HEK293 (cell line): ENCODE results near the gene CEP63.

Experiments used
- CTCF ChIA-PET: fragments of 350-600 bp; formaldehyde crosslinking; extraction: SDS; loops from one replicate; lab custom pipeline; 2021; ENCODE audit warnings: antibody characterized with exemption; lab: Yijun Ruan, JAX
- POLR2A ChIA-PET: fragments of 300-600 bp; formaldehyde crosslinking; extraction: SDS; loops from one replicate; lab custom pipeline; 2020; ENCODE audit warnings: antibody characterized with exemption, inconsistent platforms; lab: Yijun Ruan, JAX
- H3K27ac ChIP-seq: fragments of 200-500 bp; sonication (Bioruptor generic); 2 replicates; pipeline ENCODE4 v1.5.1; 2014; ENCODE audit warnings: low read depth, low read length, control low read depth, inconsistent platforms; ENCODE audit errors: extremely low read depth
- H3K36me3 ChIP-seq, 2 experiments: fragments of 200-500 bp in 1 of 2; sonication (Bioruptor generic) in 1 of 2; 1 replicate in 1 of 2; 2 replicates in 1 of 2; pipeline ENCODE4 v1.5.1; 2014 to 2017; ENCODE audit warnings: inconsistent platforms in 2 of 2, low read length in 2 of 2; ENCODE audit not compliant: control insufficient read depth in 2 of 2, insufficient read depth in 1 of 2
- H3K4me1 ChIP-seq: fragments of 200-500 bp; sonication (Bioruptor generic); 2 replicates; pipeline ENCODE4 v1.5.1; 2014; ENCODE audit warnings: mild to moderate bottlenecking, low read length, inconsistent platforms; ENCODE audit not compliant: control insufficient read depth, insufficient read depth
- H3K4me3 ChIP-seq: 2 replicates; pipeline ENCODE4 v1.5.1; 2011; ENCODE audit warnings: low read depth, mild to moderate bottlenecking, control low read depth, low read length, moderate library complexity
- H3K9me3 ChIP-seq: fragments of 200-500 bp; sonication (Bioruptor generic); 2 replicates; pipeline ENCODE4 v1.5.1; 2014; ENCODE audit warnings: low read depth, low read length, inconsistent platforms; ENCODE audit not compliant: control insufficient read depth, insufficient read depth
- GFI1B ChIP-seq: fragments of 450-650 bp; formaldehyde crosslinking; IDR thresholded peaks from 2 replicates; pipeline ENCODE4 v1.5.1; 2016; ENCODE audit warnings: missing biosample characterization, missing genetic modification characterization
- KLF16 ChIP-seq: fragments of 450-650 bp; formaldehyde crosslinking; IDR thresholded peaks from 2 replicates; pipeline ENCODE4 v1.5.1; 2017; ENCODE audit warnings: missing biosample characterization, missing genetic modification characterization
- KLF7 ChIP-seq: fragments of 450-650 bp; formaldehyde crosslinking; IDR thresholded peaks from 2 replicates; pipeline ENCODE4 v1.5.1; 2016; ENCODE audit warnings: missing biosample characterization, missing genetic modification characterization, borderline replicate concordance
- PRDM1 ChIP-seq: fragments of 450-650 bp; formaldehyde crosslinking; IDR thresholded peaks from 2 replicates; pipeline ENCODE4; 2016; ENCODE audit warnings: missing biosample characterization, missing genetic modification characterization
- REPIN1 ChIP-seq: fragments of 450-650 bp; formaldehyde crosslinking; IDR thresholded peaks from 2 replicates; pipeline ENCODE4 v1.5.1; 2017; ENCODE audit warnings: missing biosample characterization, missing genetic modification characterization, low read depth
- ZFP3 ChIP-seq: fragments of 450-650 bp; formaldehyde crosslinking; IDR thresholded peaks from 2 replicates; pipeline ENCODE4 v1.5.1; 2016; ENCODE audit warnings: low read depth, missing biosample characterization, missing genetic modification characterization
- ZIC2 ChIP-seq: fragments of 450-650 bp; formaldehyde crosslinking; IDR thresholded peaks from 2 replicates; pipeline ENCODE4 v1.5.1; 2016; ENCODE audit warnings: missing biosample characterization, missing genetic modification characterization
- ZNF132 ChIP-seq: fragments of 450-650 bp; formaldehyde crosslinking; IDR thresholded peaks from 2 replicates; pipeline ENCODE4 v1.5.1; 2017; ENCODE audit warnings: missing biosample characterization, missing genetic modification characterization, borderline replicate concordance
- ZNF138 ChIP-seq: fragments of 450-650 bp; formaldehyde crosslinking; IDR thresholded peaks from 2 replicates; pipeline ENCODE4 v1.5.1; 2016; ENCODE audit warnings: missing biosample characterization, missing genetic modification characterization, borderline replicate concordance
- ZNF157 ChIP-seq: fragments of 450-650 bp; formaldehyde crosslinking; IDR thresholded peaks from 2 replicates; pipeline ENCODE4 v1.5.1; 2016; ENCODE audit warnings: missing biosample characterization, missing genetic modification characterization
- ZNF169 ChIP-seq: fragments of 450-650 bp; formaldehyde crosslinking; IDR thresholded peaks from 2 replicates; pipeline ENCODE4 v1.5.1; 2016; ENCODE audit warnings: missing biosample characterization, missing genetic modification characterization
- ZNF19 ChIP-seq: fragments of 450-650 bp; formaldehyde crosslinking; IDR thresholded peaks from 2 replicates; pipeline ENCODE4; 2016; ENCODE audit warnings: missing biosample characterization, missing genetic modification characterization, low read depth
- ZNF292 ChIP-seq: fragments of 450-650 bp; formaldehyde crosslinking; IDR thresholded peaks from 2 replicates; pipeline ENCODE4 v1.5.1; 2016; ENCODE audit warnings: low read depth, missing biosample characterization, missing genetic modification characterization, borderline replicate concordance
- ZNF404 ChIP-seq: fragments of 450-650 bp; formaldehyde crosslinking; IDR thresholded peaks from 2 replicates; pipeline ENCODE4 v1.5.1; 2017; ENCODE audit warnings: missing biosample characterization, missing genetic modification characterization
- ZNF433 ChIP-seq: fragments of 450-650 bp; formaldehyde crosslinking; IDR thresholded peaks from 2 replicates; pipeline ENCODE4 v1.5.1; 2016; ENCODE audit warnings: missing biosample characterization, missing genetic modification characterization, low read depth
- ZNF473 ChIP-seq: fragments of 450-650 bp; formaldehyde crosslinking; IDR thresholded peaks from 2 replicates; pipeline ENCODE4 v1.5.1; 2017; ENCODE audit warnings: missing biosample characterization, missing genetic modification characterization
- ZNF488 ChIP-seq: fragments of 450-650 bp; formaldehyde crosslinking; IDR thresholded peaks from 2 replicates; pipeline ENCODE4 v1.5.1; 2016; ENCODE audit warnings: missing biosample characterization, missing genetic modification characterization
- ZNF501 ChIP-seq: fragments of 450-650 bp; formaldehyde crosslinking; IDR thresholded peaks from 2 replicates; pipeline ENCODE4 v1.5.1; 2016; ENCODE audit warnings: missing biosample characterization, missing genetic modification characterization
- ZNF514 ChIP-seq: fragments of 450-650 bp; formaldehyde crosslinking; IDR thresholded peaks from 2 replicates; pipeline ENCODE4 v1.5.1; 2016; ENCODE audit warnings: missing biosample characterization, missing genetic modification characterization
- ZNF610 ChIP-seq: fragments of 450-650 bp; formaldehyde crosslinking; IDR thresholded peaks from 2 replicates; pipeline ENCODE4 v1.5.1; 2016; ENCODE audit warnings: missing biosample characterization, missing genetic modification characterization, borderline replicate concordance
- ZNF626 ChIP-seq: fragments of 450-650 bp; sonication (Bioruptor Pico); formaldehyde crosslinking; IDR thresholded peaks from 2 replicates; pipeline ENCODE4 v1.5.1; 2018; ENCODE audit warnings: missing biosample characterization, missing genetic modification characterization, inconsistent platforms
- ZNF692 ChIP-seq: fragments of 450-650 bp; formaldehyde crosslinking; IDR thresholded peaks from 2 replicates; pipeline ENCODE4 v1.5.1; 2016; ENCODE audit warnings: missing biosample characterization, missing genetic modification characterization
- TF ChIP-seq, protein P1 (sequence below): fragments of 450-650 bp; formaldehyde crosslinking; IDR thresholded peaks from 2 replicates; pipeline ENCODE4 v1.5.1; 2016; ENCODE audit warnings: missing biosample characterization, missing genetic modification characterization
- TF ChIP-seq, protein P2 (sequence below): fragments of 450-650 bp; formaldehyde crosslinking; IDR thresholded peaks from 2 replicates; pipeline ENCODE4 v1.5.1; 2016; ENCODE audit warnings: missing biosample characterization, missing genetic modification characterization

CEP63 gene

GRCh38 chr3:134480546-134480945, 5.3 kb upstream of the CEP63 start (continued):
- TF ChIP-seq, protein P1, sequence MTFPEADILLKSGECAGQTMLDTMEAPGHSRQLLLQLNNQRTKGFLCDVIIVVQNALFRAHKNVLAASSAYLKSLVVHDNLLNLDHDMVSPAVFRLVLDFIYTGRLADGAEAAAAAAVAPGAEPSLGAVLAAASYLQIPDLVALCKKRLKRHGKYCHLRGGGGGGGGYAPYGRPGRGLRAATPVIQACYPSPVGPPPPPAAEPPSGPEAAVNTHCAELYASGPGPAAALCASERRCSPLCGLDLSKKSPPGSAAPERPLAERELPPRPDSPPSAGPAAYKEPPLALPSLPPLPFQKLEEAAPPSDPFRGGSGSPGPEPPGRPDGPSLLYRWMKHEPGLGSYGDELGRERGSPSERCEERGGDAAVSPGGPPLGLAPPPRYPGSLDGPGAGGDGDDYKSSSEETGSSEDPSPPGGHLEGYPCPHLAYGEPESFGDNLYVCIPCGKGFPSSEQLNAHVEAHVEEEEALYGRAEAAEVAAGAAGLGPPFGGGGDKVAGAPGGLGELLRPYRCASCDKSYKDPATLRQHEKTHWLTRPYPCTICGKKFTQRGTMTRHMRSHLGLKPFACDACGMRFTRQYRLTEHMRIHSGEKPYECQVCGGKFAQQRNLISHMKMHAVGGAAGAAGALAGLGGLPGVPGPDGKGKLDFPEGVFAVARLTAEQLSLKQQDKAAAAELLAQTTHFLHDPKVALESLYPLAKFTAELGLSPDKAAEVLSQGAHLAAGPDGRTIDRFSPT (tag by site-specific recombination) = no peak
- no peak for TF ChIP-seq ZNF514
- TF ChIP-seq ZNF138 (tag by site-specific recombination) = no peak
- TF ChIP-seq REPIN1 = no peak
- TF ChIP-seq ZFP3 (tag by site-specific recombination) = no peak
- TF ChIP-seq ZNF292 (tag by site-specific recombination) = no peak
- no peak for TF ChIP-seq ZNF488 (tag by site-specific recombination)

GRCh38 chr3:134481166-134481565, 4.7 kb upstream of the CEP63 start:
- no peak overlapping the region for H3K4me3 ChIP-seq
- H3K9me3 ChIP-seq = no peaks in the 10 kb centered on the region
- H3K27ac ChIP-seq = no peak overlapping the region
- TF ChIP-seq ZNF169 (tag by site-specific recombination) = no peak
- no peak for TF ChIP-seq ZNF157 (tag by site-specific recombination)
- no peak for TF ChIP-seq KLF7 (tag by site-specific recombination)
- TF ChIP-seq ZNF433 = no peak
- TF ChIP-seq KLF16 (tag by site-specific recombination) = no peak
- no peak for TF ChIP-seq ZNF19 (tag by site-specific recombination)
- TF ChIP-seq ZNF501 (tag by site-specific recombination) = no peak
- no peak for TF ChIP-seq ZNF610 (tag by site-specific recombination)
- H3K36me3 ChIP-seq = peaks cover 4 to 73% of the 10 kb centered on the region in 2 experiments
- CTCF ChIA-PET = interaction anchor here (0.7 to 5.1 kb wide), 3 partner anchors 154 to 731 kb away, joined by 3 to 24 read pairs (median 3); no protein-coding TSS in a partner anchor
- POLR2A ChIA-PET = no interaction called here
- H3K4me1 ChIP-seq = no peaks in the 10 kb centered on the region

- no peak for TF ChIP-seq ZNF132
- no peak for TF ChIP-seq ZIC2 (tag by site-specific recombination)
- Histone ChIP-seq H3K27ac (no peak overlapping the region), H3K4me3 (no peak overlapping the region), H3K9me3 (no peaks in the 10 kb centered on the region), H3K36me3 (peaks cover 4 to 59% of the 10 kb centered on the region in 2 experiments), H3K4me1 (no peaks in the 10 kb centered on the region)
- ChIA-PET CTCF (interaction anchor here (1.0 to 5.1 kb wide), 7 partner anchors 9 to 271 kb away, joined by 3 to 24 read pairs (median 3); no protein-coding TSS in a partner anchor), POLR2A (interaction anchor here (1.0 kb wide), 1 partner anchor 9 kb away, joined by 4 read pairs; no protein-coding TSS in a partner anchor)
These were observed 3.2 kb upstream of the CEP63 start for GRCh38 chr3:134482622-134483021.

DNA sequence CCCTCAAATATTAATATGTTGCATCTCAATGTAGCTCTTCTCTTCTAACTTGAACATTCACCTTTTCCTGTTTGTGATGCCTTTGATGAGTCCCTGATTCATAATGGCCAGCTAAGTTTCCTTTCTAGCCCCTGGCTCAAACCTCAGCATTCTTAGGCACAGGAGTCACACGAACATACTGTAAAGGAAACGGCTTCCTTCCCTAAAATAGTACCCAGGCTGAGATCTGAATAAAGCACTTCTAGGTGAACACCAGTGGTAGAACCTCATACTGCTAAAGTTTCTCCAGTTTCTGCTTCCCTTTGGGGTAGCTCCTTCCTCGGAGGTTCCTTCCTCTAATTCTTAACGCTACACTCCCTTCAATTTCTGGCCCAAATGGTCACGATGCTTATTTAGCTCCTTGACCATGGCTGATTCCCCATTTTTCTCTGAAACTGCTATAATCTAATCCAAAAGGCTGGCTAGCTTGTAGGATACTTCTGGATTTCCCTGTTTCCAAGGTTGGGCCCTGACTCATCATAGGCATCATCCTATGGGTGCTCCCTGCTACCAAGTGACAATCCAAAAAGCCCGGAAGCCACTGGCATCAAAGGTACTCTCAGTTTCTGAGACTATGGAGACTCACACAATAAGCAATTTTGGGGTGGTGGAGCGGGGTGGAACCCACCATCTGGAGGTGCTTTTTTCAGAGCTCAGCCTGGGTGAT, 2.5 kb upstream of the CEP63 start:
- Histone ChIP-seq H3K9me3 (no peaks in the 10 kb centered on the region), H3K36me3 (peaks cover 4 to 52% of the 10 kb centered on the region in 2 experiments), H3K27ac (no peak overlapping the region), H3K4me3 (no peak overlapping the region), H3K4me1 (no peaks in the 10 kb centered on the region)
- ChIA-PET CTCF (interaction anchor here (1.3 to 5.1 kb wide), 6 partner anchors 8 to 271 kb away, joined by 3 to 24 read pairs (median 4); no protein-coding TSS in a partner anchor), POLR2A (no interaction called here)
- TF ChIP-seq ZNF473 (tag by site-specific recombination) = no peak
- TF ChIP-seq ZNF404 (tag by site-specific recombination) = no peak
- TF ChIP-seq GFI1B (tag by site-specific recombination) = no peak
- TF ChIP-seq ZNF692 (tag by site-specific recombination) = no peak
- TF ChIP-seq, protein P2, sequence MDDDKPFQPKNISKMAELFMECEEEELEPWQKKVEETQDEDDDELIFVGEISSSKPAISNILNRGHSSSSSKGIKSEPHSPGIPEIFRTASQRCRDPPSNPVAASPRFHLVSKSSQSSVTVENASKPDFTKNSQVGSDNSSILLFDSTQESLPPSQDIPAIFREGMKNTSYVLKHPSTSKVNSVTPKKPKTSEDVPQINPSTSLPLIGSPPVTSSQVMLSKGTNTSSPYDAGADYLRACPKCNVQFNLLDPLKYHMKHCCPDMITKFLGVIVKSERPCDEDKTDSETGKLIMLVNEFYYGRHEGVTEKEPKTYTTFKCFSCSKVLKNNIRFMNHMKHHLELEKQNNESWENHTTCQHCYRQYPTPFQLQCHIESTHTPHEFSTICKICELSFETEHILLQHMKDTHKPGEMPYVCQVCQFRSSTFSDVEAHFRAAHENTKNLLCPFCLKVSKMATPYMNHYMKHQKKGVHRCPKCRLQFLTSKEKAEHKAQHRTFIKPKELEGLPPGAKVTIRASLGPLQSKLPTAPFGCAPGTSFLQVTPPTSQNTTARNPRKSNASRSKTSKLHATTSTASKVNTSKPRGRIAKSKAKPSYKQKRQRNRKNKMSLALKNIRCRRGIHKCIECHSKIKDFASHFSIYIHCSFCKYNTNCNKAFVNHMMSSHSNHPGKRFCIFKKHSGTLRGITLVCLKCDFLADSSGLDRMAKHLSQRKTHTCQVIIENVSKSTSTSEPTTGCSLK = no peak
- no peak for TF ChIP-seq PRDM1 (tag by site-specific recombination)
- TF ChIP-seq ZNF626 (tag by site-specific recombination) = no peak
